ENCODE measurements around the gene SLC25A22. TPM values are rescaled to one million over a fixed set of nuclear protein-coding genes. Genes with fewer than 3 reads are reported as not detected.

The SLC25A22 gene
- total RNA-seq, 1 donor from 2014 or later = 60.2 TPM

GRCh38 chr11:824292-824880, 26.3 kb upstream of the SLC25A22 start:
- intact Hi-C loops (cut with micrococcal nuclease) = no loop called here

- intact Hi-C loops (cut with micrococcal nuclease) = no loop called here
Observed at GRCh38 chr11:823441-824291, 25.6 kb upstream of the SLC25A22 start.

- intact Hi-C loops (cut with micrococcal nuclease) = no loop called here
Observed at GRCh38 chr11:821512-822371, 23.7 kb upstream of the SLC25A22 start.

- intact Hi-C loops (cut with micrococcal nuclease) = loop anchor here (1.0 kb wide), 2 partner anchors 9 to 24 kb away; no protein-coding TSS in a partner anchor
Observed at GRCh38 chr11:820655-821511, 22.8 kb upstream of the SLC25A22 start.

GRCh38 chr11:819943-820649, 22.0 kb upstream of the SLC25A22 start:
- intact Hi-C loops (cut with micrococcal nuclease) = loop anchor here (1.0 kb wide), 5 partner anchors 10 to 23 kb away; partner anchors contain the start of genes PIDD1, POLR2L, RPLP2 and TSPAN4

GRCh38 chr11:819129-819931, 21.2 kb upstream of the SLC25A22 start:
- intact Hi-C loops (cut with micrococcal nuclease) = loop anchor here (1.0 kb wide), 3 partner anchors 10 to 23 kb away; partner anchors contain the start of genes PIDD1, POLR2L, RPLP2 and TSPAN4

- intact Hi-C loops (cut with micrococcal nuclease) = loop anchor here (1.0 kb wide), 3 partner anchors 9 to 24 kb away; partner anchors contain the start of genes PIDD1, POLR2L, RPLP2 and TSPAN4
Observed at GRCh38 chr11:818396-819128, 20.5 kb upstream of the SLC25A22 start, which contains the start of gene PNPLA2. TSS of gene PNPLA2 (plus strand) at chr11:818914. CDS start at chr11:819719, 805 bp downstream.

GRCh38 chr11:816433-816779, 18.3 kb upstream of the SLC25A22 start:
- intact Hi-C loops (cut with micrococcal nuclease) = no loop called here

GRCh38 chr11:815675-816432, 17.8 kb upstream of the SLC25A22 start:
- intact Hi-C loops (cut with micrococcal nuclease) = no loop called here

GRCh38 chr11:813456-814096, 15.5 kb upstream of the SLC25A22 start:
- intact Hi-C loops (cut with micrococcal nuclease) = no loop called here

GRCh38 chr11:813072-813455, 15.0 kb upstream of the SLC25A22 start:
- intact Hi-C loops (cut with micrococcal nuclease) = no loop called here

GRCh38 chr11:812390-812789, 14.3 kb upstream of the SLC25A22 start:
- intact Hi-C loops (cut with micrococcal nuclease) = no loop called here

- intact Hi-C loops (cut with micrococcal nuclease) = no loop called here
Observed at GRCh38 chr11:811446-812245, 13.6 kb upstream of the SLC25A22 start.

- intact Hi-C loops (cut with micrococcal nuclease) = no loop called here
Observed at GRCh38 chr11:810040-810567, 12.0 kb upstream of the SLC25A22 start.

GRCh38 chr11:809287-810039, 11.4 kb upstream of the SLC25A22 start, which contains the start of gene RPLP2:
TSS of gene RPLP2 (plus strand) at chr11:809967. CDS start at chr11:810235, 268 bp downstream.
- intact Hi-C loops (cut with micrococcal nuclease) = loop anchor here (1.0 to 5.0 kb wide), 9 partner anchors 10 to 542 kb away; partner anchors contain the start of genes DEAF1, GATD1, PHRF1 and POLR2L

All from T-helper 1 cell treated with Interleukin-12 subunit alpha and Interleukin-12 subunit beta and Interleukin-4 antibody, amounts not matched to agents 30 ng/mL and 1 ng/mL, for 36 hours (primary cell).